GM19468 (cell line): Measurements from ENCODE around the gene SAMD4A.

Experiments used
- ATAC-seq: cut with Tn5 transposase; IDR thresholded peaks from one replicate; pipeline ENCODE4 v1.9.1; 2021; ENCODE audit warnings: mild to moderate bottlenecking, moderate library complexity, moderate number of reproducible peaks; ENCODE audit not compliant: unreplicated experiment; ENCODE audit errors: extremely low read depth

The SAMD4A gene

DNA sequence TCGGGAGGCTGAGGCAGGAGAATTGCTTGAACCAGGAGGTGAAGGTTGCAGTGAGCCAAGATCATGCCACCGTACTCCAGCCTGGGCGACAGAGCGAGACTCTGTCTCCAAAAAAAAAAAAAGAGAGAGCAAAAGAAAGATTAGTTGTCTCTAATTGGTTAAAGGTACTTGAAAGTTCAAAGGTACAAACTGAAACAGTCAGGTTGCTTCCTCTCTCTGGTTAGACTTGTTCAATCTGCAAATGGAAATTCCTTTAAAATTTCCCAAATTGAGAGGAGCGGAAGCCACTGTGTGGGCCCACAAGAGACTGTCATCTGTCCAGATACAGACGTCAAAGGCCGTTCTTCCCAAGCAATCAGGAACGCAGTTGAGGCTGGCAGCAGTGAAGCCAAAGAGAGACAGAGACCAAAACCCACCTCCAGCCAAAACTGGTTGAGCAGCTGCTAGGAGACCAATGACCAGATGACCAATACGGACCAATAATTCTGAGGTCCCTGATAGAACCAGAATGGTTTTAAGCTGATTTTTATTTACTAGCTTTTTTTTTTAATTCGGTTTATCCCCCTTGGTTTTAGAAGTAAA is 272.1 kb downstream of the SAMD4A start:
- no peak for ATAC-seq

DNA sequence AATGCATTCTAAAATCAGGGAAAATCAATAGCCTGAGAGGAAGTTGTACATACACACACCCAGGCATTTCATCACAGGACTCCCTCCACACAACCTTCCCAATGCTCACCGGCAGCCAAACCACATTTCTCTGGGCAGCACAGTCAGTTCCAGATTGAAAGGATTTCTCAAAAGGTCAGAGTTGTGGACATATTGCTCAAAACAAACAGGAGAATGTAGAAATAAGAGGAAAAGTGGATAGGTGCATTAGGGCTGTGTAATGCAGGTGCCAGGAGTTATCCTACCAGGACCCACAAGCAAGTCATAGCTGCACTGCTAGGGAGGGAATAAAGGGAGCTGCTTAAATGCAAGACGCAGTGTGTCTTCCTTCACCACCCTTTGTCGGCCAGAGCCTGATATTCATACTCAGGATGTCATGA is 272.8 kb downstream of the SAMD4A start:
- ATAC-seq: no peak

DNA sequence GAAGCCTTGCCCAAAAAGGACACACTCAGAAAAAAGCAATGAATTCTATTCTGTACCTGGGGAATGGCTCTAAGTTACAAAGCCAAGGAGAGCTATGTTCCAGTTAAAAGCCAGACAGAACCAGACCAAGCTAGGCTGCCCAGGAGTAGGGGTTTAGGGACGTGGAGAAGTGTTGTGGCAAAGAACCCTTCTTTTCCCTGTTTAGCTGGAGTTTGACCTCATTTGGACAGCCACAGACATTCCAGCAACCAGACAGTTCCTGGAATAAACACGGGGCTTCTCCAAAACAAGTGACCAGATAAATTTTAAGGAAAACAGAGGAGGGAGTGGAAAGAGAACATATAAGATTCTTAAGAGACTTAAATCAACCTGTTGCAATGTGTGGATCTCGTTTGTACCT is 273.4 kb downstream of the SAMD4A start:
- ATAC-seq: no peak

DNA sequence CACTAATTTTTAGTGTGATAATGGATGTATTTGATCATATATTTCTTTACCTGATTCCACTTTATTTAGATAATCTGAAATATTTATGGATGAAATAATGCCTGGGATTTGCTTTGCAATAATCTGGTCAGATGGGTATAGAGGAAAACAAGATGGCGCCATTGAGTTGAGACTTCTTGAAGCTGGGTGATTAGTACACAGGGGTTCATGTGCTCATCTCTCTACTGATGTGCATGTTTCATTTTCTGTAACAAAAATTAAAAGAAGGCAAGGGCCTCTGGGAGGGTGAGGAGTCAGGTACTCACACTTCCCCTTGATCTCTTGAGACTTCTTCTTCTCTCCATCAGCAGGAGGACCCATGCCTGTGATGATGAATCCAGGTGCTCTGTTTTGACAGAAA is 273.9 kb downstream of the SAMD4A start:
- ATAC-seq: no peak
